Measurements from ENCODE around the gene FXYD5. TPM values are rescaled to one million over a fixed set of nuclear protein-coding genes. Genes with fewer than 3 reads are reported as not detected.
A peak's percentile ranks its signal among the peaks of the same experiment; 100 is the strongest.

The FXYD5 gene
- total RNA-seq, 1 experiment from 2014 or later = 12.7 TPM

DNA sequence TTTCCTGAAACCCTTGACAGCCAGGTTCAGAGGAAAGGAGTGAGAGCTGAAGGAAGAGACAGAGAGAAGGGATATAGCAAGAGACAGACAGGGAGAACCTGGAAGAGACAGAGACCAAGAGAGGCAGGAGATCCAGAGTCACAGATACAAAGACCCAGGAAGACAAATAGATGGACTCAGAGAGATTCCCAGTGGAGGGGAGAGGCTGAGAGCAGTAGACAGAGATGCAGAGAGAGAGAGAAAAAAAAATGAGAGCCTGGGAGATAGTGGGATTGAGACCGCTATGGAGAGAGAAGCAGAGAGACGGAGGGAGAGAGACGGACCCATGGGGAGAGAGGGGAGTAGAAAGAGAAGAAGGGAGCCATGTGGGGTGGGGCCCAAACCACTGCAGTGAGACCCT lies 10.7 kb upstream of the FXYD5 start:
- Histone ChIP-seq H3K9me3 (ENCODE audit: low read depth, low read length, poor library complexity, severe bottlenecking) (no peaks in the 10 kb centered on the region), H3K36me3 (ENCODE audit: insufficient read depth, low read length, poor library complexity, severe bottlenecking) (no peaks in the 10 kb centered on the region), H3K4me1 (ENCODE audit: insufficient read depth, low read length, poor library complexity, severe bottlenecking) (peaks cover 27% of the 10 kb centered on the region), H3K4me3 (ENCODE audit: low read depth, low read length, poor library complexity, severe bottlenecking) (no peak overlapping the region), H3K27me3 (replicated peaks; ENCODE audit: insufficient read depth, low read depth, low read length, poor library complexity) (peaks cover 3% of the 10 kb centered on the region), H3K27ac (ENCODE audit: low read depth, low read length, poor library complexity, severe bottlenecking) (no peak overlapping the region)
- ChIA-PET POLR2A (ENCODE audit: low non-redundant PET) (no interaction called here), CTCF (no interaction called here)
- TF ChIP-seq, protein P1, sequence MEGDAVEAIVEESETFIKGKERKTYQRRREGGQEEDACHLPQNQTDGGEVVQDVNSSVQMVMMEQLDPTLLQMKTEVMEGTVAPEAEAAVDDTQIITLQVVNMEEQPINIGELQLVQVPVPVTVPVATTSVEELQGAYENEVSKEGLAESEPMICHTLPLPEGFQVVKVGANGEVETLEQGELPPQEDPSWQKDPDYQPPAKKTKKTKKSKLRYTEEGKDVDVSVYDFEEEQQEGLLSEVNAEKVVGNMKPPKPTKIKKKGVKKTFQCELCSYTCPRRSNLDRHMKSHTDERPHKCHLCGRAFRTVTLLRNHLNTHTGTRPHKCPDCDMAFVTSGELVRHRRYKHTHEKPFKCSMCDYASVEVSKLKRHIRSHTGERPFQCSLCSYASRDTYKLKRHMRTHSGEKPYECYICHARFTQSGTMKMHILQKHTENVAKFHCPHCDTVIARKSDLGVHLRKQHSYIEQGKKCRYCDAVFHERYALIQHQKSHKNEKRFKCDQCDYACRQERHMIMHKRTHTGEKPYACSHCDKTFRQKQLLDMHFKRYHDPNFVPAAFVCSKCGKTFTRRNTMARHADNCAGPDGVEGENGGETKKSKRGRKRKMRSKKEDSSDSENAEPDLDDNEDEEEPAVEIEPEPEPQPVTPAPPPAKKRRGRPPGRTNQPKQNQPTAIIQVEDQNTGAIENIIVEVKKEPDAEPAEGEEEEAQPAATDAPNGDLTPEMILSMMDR (conservative IDR thresholded peaks at IDR 0.05; ENCODE audit: low read depth, low read length) = no peak
- TF ChIP-seq EZH2 (IDR thresholded peaks at IDR 0.05; ENCODE audit: borderline replicate concordance, low read depth, low read length, poor library complexity, severe bottlenecking) = no peak
- no peak for DNase-seq (ENCODE audit: low spot score)
- intact Hi-C loops (cut with micrococcal nuclease; ENCODE audit: unreplicated experiment) = no loop called here
- BruUV-seq (replicated peaks) = no TSS peak

DNA sequence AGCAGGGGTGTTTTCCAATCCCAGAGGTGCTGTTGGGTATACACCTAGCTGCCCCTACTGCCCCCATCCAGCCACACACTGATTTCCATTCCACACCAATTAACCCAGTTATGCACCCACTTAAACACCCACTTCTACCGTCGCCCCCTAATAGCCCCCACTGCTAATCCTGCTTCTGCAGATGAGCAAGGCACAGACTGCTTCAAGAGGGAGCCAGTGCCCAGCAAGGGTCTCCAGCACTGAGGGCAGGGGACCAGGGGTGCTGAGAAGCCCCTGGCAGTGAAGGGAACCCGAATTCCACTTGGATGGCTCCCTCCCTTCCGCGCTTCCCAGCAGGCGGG lies 10.3 kb upstream of the FXYD5 start:
- Histone ChIP-seq H3K4me3 (ENCODE audit: low read depth, low read length, poor library complexity, severe bottlenecking) (no peak overlapping the region), H3K4me1 (ENCODE audit: insufficient read depth, low read length, poor library complexity, severe bottlenecking) (peaks cover 27% of the 10 kb centered on the region), H3K27me3 (replicated peaks; ENCODE audit: insufficient read depth, low read depth, low read length, poor library complexity) (peaks cover 3% of the 10 kb centered on the region), H3K27ac (ENCODE audit: low read depth, low read length, poor library complexity, severe bottlenecking) (no peak overlapping the region), H3K36me3 (ENCODE audit: insufficient read depth, low read length, poor library complexity, severe bottlenecking) (no peaks in the 10 kb centered on the region), H3K9me3 (ENCODE audit: low read depth, low read length, poor library complexity, severe bottlenecking) (no peaks in the 10 kb centered on the region)
- TF ChIP-seq, protein P1 (conservative IDR thresholded peaks at IDR 0.05; ENCODE audit: low read depth, low read length) = no peak
- TF ChIP-seq EZH2 (IDR thresholded peaks at IDR 0.05; ENCODE audit: borderline replicate concordance, low read depth, low read length, poor library complexity, severe bottlenecking) = no peak
- no peak for DNase-seq (ENCODE audit: low spot score)
- no TSS peak for BruUV-seq (replicated peaks)
- POLR2A ChIA-PET (ENCODE audit: low non-redundant PET) = no interaction called here
- intact Hi-C loops (cut with micrococcal nuclease; ENCODE audit: unreplicated experiment) = no loop called here
- CTCF ChIA-PET = no interaction called here

DNA sequence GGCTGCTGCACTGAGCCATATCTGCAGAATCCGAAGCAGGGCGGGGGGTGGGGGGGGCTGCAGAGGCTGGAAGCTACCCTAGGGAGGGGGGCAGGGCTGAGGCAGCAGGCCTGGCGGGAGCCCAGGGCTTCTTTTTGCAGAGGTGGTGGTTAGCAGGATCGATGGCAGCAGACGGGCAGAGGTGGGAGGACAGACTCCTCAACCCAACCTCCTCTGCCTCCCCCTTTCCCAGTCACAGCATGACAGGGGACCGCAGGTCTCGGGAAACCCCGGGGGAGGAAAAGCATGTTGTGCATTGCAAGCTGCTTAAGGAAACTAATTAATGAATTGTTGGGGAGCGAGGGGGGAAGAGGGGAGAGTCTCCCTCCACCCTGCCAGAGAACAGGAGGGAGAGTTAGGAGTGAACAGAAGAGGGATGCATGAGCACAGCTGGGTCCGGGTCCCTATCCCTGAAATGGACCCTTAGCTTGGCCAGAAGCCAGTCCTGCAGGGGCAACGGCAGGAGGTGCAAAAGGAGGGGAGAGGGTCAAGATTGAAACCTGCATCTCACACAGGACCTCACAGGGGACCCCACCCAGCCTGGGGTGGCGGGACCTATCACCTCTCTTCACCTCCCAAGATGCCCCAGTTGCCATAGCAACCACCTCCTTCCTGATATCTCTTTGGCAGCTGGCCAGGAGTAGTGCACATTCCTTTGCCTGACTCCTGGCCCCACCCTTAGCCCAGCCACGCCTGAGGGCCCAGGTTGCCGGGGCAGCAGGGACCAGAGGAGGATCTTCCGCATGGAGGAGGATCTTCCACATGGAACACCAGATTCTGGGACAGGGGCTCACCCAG lies 9.7 kb upstream of the FXYD5 start:
- TF ChIP-seq, protein P1 (conservative IDR thresholded peaks at IDR 0.05; ENCODE audit: low read depth, low read length) = no peak
- no peak for TF ChIP-seq EZH2 (IDR thresholded peaks at IDR 0.05; ENCODE audit: borderline replicate concordance, low read depth, low read length, poor library complexity, severe bottlenecking)
- no peaks in the 10 kb centered on the region for H3K36me3 ChIP-seq (ENCODE audit: insufficient read depth, low read length, poor library complexity, severe bottlenecking)
- no peak overlapping the region for H3K27ac ChIP-seq (ENCODE audit: low read depth, low read length, poor library complexity, severe bottlenecking)
- no peak overlapping the region for H3K4me3 ChIP-seq (ENCODE audit: low read depth, low read length, poor library complexity, severe bottlenecking)
- CTCF ChIA-PET = no interaction called here
- POLR2A ChIA-PET (ENCODE audit: low non-redundant PET) = no interaction called here
- peaks cover 27% of the 10 kb centered on the region for H3K4me1 ChIP-seq (ENCODE audit: insufficient read depth, low read length, poor library complexity, severe bottlenecking)
- DNase-seq (ENCODE audit: low spot score) = peak; percentile 41
- peaks cover 3% of the 10 kb centered on the region for H3K27me3 ChIP-seq (replicated peaks; ENCODE audit: insufficient read depth, low read depth, low read length, poor library complexity)
- H3K9me3 ChIP-seq (ENCODE audit: low read depth, low read length, poor library complexity, severe bottlenecking) = no peaks in the 10 kb centered on the region
- no TSS peak for BruUV-seq (replicated peaks)
- intact Hi-C loops (cut with micrococcal nuclease; ENCODE audit: unreplicated experiment) = no loop called here

Measured in A673 (cell line).